ENCODE data around the gene ARFIP1.

The ARFIP1 gene

DNA sequence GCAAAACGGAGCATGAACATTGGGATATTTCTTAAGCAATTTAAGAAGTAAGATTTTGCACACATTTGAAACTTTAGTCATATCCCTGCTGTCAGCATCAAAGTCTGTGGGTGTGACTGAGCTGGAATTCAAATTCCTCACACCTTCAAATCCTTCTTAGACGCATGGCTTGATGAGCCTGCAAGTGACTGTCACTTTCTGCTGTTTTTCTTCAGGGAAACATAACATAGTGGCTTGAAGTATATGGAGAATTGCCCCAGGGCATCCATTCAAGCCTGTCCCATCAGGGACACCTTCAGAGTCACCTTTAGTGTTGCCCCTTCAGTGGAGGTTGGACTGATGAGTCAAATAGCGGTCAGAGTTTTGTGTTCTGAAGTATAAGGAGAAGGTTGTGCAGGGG, 173.8 kb downstream of the ARFIP1 start:
- no peak for TF ChIP-seq TEAD4 (IDR thresholded peaks at IDR 0.05)
- TF ChIP-seq, protein P1, sequence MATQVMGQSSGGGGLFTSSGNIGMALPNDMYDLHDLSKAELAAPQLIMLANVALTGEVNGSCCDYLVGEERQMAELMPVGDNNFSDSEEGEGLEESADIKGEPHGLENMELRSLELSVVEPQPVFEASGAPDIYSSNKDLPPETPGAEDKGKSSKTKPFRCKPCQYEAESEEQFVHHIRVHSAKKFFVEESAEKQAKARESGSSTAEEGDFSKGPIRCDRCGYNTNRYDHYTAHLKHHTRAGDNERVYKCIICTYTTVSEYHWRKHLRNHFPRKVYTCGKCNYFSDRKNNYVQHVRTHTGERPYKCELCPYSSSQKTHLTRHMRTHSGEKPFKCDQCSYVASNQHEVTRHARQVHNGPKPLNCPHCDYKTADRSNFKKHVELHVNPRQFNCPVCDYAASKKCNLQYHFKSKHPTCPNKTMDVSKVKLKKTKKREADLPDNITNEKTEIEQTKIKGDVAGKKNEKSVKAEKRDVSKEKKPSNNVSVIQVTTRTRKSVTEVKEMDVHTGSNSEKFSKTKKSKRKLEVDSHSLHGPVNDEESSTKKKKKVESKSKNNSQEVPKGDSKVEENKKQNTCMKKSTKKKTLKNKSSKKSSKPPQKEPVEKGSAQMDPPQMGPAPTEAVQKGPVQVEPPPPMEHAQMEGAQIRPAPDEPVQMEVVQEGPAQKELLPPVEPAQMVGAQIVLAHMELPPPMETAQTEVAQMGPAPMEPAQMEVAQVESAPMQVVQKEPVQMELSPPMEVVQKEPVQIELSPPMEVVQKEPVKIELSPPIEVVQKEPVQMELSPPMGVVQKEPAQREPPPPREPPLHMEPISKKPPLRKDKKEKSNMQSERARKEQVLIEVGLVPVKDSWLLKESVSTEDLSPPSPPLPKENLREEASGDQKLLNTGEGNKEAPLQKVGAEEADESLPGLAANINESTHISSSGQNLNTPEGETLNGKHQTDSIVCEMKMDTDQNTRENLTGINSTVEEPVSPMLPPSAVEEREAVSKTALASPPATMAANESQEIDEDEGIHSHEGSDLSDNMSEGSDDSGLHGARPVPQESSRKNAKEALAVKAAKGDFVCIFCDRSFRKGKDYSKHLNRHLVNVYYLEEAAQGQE (IDR thresholded peaks at IDR 0.05; ENCODE audit: low read depth): no peak
- TF ChIP-seq FOXM1 (IDR thresholded peaks at IDR 0.05; ENCODE audit: borderline replicate concordance, low read depth): no peak
- TF ChIP-seq CREB1 (IDR thresholded peaks at IDR 0.05; ENCODE audit: low read depth): no peak

DNA sequence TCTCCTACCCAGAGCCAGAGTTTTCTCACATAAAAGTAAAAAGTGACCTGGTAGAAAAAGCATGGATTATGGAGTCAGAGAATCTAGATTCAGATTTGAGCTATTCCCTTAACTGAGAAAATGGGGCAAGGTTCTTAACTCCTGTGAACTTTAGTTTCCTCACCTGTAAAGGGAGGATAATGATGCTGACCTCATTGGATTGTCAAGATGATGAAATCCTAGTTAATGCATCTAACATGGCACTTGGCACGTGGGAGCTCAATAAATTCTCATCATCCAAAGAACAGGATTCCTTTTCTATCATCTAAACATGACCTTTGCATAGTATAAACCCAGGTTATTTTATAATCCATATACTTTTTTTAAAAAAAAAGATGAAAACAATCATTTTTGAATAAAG, 175.0 kb downstream of the ARFIP1 start:
- no peak for TF ChIP-seq EGR1 (IDR thresholded peaks at IDR 0.05)
- TF ChIP-seq TCF12 (IDR thresholded peaks at IDR 0.05; ENCODE audit: low read depth): no peak
- no peak for TF ChIP-seq TAF1 (IDR thresholded peaks at IDR 0.05; ENCODE audit: low read depth)
- no peak for TF ChIP-seq ZBTB7A (IDR thresholded peaks at IDR 0.05; ENCODE audit: low read depth)
- TF ChIP-seq FOXM1 (IDR thresholded peaks at IDR 0.05; ENCODE audit: borderline replicate concordance, low read depth): no peak
- TF ChIP-seq YY1 (IDR thresholded peaks at IDR 0.05; ENCODE audit: low read depth): no peak

DNA sequence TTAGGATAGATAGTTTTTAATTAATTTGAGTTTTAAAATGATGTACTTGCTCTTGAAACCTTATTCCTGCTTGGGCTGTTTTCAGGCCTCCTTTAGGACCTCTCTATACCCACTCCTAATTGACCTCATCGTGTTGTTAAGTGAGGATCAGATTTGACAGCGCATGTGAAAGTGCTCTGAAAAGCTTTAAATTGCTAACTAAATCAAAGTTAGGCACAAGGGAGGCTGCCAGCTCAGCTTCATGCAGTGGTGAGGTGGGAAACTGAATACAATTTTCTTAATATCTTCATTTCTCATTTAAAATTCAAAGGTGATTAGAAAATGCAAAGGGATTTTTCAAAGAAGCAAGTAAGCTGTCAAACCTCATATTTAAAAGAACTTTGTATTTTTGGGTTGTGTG, 176.4 kb downstream of the ARFIP1 start:
- no peak for TF ChIP-seq CREB1 (IDR thresholded peaks at IDR 0.05; ENCODE audit: low read depth)
- TF ChIP-seq, protein P2, sequence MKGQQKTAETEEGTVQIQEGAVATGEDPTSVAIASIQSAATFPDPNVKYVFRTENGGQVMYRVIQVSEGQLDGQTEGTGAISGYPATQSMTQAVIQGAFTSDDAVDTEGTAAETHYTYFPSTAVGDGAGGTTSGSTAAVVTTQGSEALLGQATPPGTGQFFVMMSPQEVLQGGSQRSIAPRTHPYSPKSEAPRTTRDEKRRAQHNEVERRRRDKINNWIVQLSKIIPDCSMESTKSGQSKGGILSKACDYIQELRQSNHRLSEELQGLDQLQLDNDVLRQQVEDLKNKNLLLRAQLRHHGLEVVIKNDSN (IDR thresholded peaks at IDR 0.05): no peak
- no peak for TF ChIP-seq EGR1 (IDR thresholded peaks at IDR 0.05)
- TF ChIP-seq CEBPB (IDR thresholded peaks at IDR 0.05): no peak
- no peak for TF ChIP-seq TCF12 (IDR thresholded peaks at IDR 0.05; ENCODE audit: low read depth)
- no peak for TF ChIP-seq TEAD4 (IDR thresholded peaks at IDR 0.05)
- TF ChIP-seq NFIC (IDR thresholded peaks at IDR 0.05): no peak
- TF ChIP-seq FOXM1 (IDR thresholded peaks at IDR 0.05; ENCODE audit: borderline replicate concordance, low read depth): no peak
- TF ChIP-seq, protein P1 (IDR thresholded peaks at IDR 0.05; ENCODE audit: low read depth): no peak
- TF ChIP-seq EP300 (IDR thresholded peaks at IDR 0.05; ENCODE audit: borderline replicate concordance): no peak

DNA sequence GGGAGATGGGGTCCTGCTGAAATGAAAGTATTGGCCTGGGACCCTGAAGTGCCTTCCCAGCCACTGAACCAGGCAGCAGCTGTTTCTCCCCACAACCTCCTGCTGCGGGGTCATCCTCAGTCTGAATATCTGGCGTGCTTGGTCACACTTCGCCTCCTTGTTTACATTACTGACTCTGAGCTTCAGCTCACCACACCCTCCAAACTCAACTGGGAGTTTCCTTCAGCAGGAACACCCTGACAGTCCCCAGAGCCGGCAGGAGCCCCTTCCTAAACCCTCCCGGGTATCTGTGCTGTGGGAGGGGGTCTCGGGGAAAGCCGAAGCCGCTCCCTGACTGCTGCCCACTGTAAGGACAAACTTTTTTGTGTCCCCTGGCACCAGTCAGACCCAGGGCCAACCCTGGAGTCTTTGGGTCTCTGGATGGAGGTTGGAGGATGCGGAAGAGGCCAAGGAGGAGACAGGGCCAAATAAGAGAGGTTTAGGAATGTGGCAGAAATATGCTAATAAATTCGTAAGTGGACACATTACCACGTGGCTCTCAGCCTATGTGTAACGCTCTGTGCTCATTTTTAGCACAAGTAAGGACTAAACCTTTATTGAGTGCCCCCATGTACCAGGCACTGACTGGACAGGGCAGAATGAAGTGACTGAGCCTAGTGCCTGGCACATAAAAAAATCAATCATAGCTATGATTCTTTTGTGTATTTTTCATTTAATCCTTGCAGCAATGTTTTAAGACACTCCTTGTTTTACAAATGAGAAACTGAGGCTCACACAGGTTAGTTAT, 177.1 kb downstream of the ARFIP1 start:
- TF ChIP-seq TEAD4 (IDR thresholded peaks at IDR 0.05): no peak

DNA sequence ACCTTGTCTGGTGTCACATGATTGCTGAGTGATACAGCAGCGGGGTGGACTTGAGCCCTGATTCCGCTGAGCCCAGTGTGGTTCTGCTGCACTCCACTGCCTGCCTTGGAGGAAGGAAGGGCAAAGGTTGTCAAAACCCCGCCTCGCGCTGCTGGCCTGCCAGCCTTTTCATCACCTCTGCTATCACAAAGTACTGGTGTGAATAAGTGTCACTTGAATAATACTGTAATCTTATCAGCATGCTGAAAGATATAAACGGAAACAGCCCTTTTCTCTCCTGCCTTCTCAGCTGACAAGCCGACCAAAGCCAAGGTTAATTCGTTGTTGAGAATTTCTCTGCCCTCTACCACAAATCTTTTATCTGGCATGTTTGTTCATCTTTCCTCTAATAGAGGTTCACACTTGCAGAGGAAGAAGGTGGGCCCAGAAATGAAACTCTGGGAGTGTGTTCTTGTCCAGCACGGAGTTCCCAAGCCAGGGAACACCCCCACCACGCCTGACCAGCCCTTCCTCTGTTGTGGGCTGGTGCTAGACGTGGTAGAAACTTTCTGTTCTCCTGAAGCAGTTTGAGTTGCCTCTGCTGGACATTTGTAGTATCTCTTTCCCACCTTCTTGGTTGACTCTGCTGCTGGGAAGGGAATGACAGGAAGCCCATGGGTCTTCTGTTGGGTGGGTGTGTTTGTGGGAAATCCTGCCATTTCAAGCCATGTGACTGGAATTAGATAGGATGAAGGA, 177.8 kb downstream of the ARFIP1 start:
- TF ChIP-seq, protein P3, sequence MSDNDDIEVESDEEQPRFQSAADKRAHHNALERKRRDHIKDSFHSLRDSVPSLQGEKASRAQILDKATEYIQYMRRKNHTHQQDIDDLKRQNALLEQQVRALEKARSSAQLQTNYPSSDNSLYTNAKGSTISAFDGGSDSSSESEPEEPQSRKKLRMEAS (IDR thresholded peaks at IDR 0.05): no peak

DNA sequence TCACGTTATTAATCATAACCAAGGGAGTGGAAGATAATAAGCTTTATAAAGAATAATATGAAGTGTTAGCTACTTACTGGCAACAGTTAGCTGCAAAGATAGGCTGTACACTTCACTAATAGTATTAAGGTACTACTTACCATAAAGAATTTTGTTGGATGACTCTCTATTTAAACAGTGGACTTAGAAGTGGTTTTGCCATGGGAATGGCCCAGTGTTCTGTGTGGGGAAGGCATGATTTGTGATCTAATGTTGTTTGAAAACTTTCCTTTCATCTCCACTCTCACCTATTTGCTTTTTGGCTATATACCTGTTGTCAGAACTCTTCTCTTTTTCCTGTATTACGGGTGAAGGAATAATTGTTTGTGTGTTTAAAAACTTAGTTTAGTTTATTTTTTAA, 179.3 kb downstream of the ARFIP1 start:
- TF ChIP-seq, protein P3 (IDR thresholded peaks at IDR 0.05): no peak
- TF ChIP-seq ZBTB7A (IDR thresholded peaks at IDR 0.05; ENCODE audit: low read depth): no peak
- no peak for TF ChIP-seq CREB1 (IDR thresholded peaks at IDR 0.05; ENCODE audit: low read depth)
- no peak for TF ChIP-seq NFIC (IDR thresholded peaks at IDR 0.05)
- TF ChIP-seq EP300 (IDR thresholded peaks at IDR 0.05; ENCODE audit: borderline replicate concordance): no peak
- TF ChIP-seq, protein P2 (IDR thresholded peaks at IDR 0.05): no peak
- TF ChIP-seq TEAD4 (IDR thresholded peaks at IDR 0.05): no peak

DNA sequence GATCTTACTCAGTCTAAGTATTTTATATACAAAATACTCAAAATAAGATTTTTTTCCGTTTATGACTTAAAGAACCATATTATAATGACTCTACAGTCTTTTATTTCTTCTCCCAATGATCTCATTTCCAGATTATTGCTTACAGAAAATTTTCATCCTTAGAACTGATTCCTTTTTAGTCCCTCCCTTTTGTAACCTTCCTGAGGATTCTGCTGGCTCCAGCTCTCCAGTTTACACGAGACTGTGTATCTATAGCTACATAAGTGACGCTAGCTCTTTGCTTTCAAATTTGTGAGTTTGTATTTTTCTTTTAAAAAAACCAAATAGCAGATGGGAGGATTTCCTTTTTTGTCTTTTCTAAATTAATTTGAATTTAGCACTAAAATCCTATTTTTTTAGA, 180.3 kb downstream of the ARFIP1 start:
- TF ChIP-seq TAF1 (IDR thresholded peaks at IDR 0.05; ENCODE audit: low read depth) (no peak), TCF12 (IDR thresholded peaks at IDR 0.05; ENCODE audit: low read depth) (no peak), ZBTB7A (IDR thresholded peaks at IDR 0.05; ENCODE audit: low read depth) (no peak), RAD21 (IDR thresholded peaks at IDR 0.05; ENCODE audit: low read depth) (no peak), FOXM1 (IDR thresholded peaks at IDR 0.05; ENCODE audit: borderline replicate concordance, low read depth) (no peak), YY1 (IDR thresholded peaks at IDR 0.05; ENCODE audit: low read depth) (no peak), EP300 (IDR thresholded peaks at IDR 0.05; ENCODE audit: borderline replicate concordance) (no peak), CREB1 (IDR thresholded peaks at IDR 0.05; ENCODE audit: low read depth) (no peak), NFIC (IDR thresholded peaks at IDR 0.05) (no peak), TEAD4 (IDR thresholded peaks at IDR 0.05) (no peak), CEBPB (IDR thresholded peaks at IDR 0.05) (no peak), EGR1 (IDR thresholded peaks at IDR 0.05) (no peak)
- TF ChIP-seq, protein P3 (IDR thresholded peaks at IDR 0.05): no peak
- TF ChIP-seq, protein P1 (IDR thresholded peaks at IDR 0.05; ENCODE audit: low read depth): no peak

Data from Ishikawa (cell line).